GM19035 (cell line): Measurements from ENCODE around the gene NECAB2.

Source experiments
- ATAC-seq: cut with Tn5 transposase; IDR thresholded peaks from one replicate; pipeline ENCODE4 v1.9.1; 2021; ENCODE audit not compliant: unreplicated experiment

The NECAB2 gene

DNA sequence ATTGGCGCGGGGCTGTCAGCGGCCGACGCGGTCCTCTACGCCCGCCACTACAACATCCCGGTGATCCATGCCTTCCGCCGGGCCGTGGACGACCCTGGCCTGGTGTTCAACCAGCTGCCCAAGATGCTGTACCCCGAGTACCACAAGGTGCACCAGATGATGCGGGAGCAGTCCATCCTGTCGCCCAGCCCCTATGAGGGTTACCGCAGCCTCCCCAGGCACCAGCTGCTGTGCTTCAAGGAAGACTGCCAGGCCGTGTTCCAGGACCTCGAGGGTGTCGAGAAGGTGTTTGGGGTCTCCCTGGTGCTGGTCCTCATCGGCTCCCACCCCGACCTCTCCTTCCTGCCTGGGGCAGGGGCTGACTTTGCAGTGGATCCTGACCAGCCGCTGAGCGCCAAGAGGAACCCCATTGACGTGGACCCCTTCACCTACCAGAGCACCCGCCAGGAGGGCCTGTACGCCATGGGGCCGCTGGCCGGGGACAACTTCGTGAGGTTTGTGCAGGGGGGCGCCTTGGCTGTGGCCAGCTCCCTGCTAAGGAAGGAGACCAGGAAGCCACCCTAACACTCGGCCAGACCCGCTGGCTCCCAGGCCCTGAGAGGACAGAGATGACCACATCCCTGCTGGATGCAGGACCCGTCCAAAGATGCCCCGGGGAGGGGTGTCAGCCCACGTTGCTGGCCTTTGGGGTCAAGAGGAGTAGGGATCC lies 2.4 kb upstream of the NECAB2 start:
- no peak for ATAC-seq

DNA sequence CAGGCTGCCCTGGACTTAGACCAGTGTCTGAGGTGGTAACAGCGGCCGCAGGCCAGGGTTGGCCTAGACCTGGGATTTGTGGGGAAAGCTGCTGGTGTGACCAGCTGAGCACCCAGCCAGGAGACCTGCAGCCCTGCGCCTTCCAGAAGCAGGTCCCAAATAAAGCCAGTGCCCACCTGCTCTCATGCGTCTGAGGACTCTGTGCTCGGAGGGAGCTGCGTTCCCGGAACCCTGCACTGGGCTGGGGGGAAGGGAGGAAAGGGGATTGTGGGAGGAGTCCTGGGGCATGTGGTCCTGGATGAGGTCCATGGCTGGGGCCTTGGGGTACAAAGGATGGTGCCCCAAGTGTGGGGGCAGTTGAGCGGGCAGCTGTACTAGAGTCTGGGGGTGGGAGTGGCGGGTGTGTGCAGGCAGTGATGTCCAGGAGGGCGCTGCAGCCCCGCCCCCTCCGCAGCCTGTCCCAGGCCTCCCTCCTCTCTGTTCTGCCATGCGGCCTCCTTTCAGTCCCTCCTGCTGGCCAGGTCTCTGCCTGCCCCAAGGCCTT lies 1.8 kb upstream of the NECAB2 start:
- no peak for ATAC-seq

DNA sequence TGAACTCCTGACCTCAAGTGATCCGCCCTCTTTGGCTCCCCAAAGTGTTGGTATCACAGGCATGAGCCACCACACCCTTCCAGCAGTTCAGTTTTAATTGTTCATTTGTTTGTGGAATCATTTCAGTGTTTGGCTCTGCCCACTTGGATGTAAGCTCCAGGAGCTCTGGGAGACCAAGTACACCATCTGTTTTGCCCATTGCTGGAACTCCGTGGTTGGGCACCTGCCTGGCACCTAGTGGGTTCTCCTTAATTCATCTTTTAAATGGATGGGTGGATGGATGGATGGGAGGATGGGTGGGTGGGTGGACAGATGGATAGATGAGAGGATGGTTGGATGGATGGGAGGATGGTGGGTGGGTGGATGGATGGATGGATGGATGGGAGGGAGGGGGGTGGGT lies 953 bp upstream of the NECAB2 start:
- ATAC-seq, result no peak

DNA sequence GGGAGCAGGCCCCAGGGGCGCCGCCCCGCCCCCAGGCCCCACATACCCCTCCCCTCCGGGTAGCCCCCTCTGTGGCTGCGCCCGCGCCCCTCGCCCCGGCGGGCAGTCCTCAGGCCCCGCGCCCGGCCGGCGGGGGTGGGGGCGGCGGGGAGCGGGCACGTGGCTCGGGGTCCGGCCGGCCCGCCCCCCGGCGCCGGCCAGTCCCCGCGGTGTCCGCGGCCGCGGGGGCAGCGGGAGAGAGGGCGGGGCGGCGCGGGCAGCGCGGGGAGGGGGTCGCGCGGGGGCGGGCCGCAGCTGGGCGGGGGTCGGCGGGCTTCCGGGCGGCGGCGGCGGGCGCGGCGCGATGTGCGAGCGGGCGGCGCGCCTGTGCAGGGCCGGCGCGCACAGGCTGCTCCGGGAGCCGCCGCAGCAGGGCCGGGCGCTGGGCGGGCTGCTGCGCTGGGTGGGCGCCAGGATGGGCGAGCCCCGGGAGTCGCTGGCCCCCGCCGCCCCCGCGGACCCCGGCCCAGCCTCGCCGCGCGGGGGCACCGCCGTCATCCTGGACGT lies 335 bp downstream of the NECAB2 start:
- no peak for ATAC-seq

DNA sequence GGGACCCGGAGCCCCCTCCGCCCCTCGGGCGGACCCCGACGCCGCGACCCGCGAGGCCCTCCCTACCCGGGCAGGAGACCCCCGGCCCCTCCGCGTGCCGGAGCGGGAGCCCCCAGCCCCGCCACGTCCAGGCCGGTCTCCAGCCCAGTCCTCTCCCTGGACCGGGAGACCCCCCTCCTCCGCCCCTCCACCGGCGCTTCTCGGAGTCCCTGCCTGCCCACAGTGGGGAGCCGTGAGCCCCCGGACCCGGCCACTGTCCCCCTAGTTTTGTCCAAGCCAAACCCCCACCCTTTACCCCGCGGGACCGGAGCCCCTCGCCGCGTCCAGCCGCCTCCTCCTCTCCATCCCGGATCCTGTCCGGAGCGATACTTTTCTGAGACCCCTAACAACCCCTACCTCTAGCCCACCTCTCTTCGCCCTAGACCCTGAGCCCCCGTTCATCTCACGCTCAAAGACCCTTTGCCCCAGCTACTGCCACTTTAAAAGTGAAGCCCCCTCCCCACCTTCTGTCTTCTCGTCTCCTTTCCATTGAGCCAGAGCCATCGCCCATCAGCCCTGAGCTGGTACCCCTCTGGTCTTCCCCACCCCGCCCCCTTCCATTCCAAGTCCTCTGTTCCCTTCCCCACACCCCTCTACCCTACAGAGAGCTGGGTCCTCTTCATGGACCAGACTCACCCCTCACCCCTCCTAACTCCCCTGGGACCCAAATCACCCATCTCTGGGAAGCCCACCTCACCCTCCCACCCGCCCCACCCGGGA lies 1.0 kb downstream of the NECAB2 start:
- no peak for ATAC-seq

DNA sequence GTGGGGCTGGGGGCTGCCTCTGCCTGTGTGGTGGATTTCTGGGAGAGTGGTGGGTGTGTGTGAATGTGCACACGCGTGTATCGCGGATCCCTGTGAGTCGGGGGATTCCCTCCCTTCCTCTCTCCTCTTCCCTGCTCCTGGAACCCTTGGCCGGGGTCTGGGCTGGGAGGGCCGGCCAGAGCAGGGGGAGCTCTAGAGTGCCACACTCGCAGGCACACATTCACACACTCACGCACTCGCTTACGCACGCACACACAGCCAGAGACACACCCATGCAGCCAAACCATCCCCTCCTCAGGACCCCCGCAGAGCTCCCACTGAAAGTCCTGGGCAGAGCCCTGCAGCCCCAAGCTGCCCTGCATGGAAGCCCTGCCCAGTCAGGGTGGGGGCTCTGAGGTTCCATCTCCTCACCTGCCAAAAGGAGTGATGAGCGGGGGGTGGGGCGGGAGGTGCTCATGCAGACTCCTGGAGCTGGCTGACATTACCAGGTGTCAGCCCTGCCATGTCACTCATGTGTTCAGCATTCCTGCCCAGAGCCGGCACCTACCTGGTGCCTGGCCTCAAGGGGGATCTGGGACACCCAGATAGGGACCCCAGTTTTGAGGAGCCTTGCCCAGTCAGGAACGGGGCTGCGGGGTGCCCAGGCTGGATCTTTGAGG lies 1.9 kb downstream of the NECAB2 start:
- no peak for ATAC-seq

DNA sequence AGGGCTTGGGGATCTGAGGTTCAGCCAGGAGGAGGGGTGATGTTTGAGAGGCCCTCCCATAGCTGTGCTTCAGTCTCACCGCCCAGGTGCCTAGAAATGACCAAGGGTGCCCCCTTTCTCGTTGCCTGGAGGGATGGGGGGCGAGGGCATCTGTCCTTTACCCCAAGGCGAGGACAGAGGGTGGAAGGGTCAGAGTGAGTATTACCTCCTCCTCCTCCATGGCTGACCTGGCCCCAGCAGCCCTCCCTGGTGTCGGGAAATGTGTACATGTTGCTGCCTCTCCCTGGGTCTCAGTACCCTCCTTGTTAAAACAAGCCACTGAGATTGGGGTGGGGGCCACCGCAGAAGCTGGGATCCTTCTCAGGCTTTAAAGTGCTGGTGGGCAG lies 2.4 kb downstream of the NECAB2 start:
- ATAC-seq, result no peak

DNA sequence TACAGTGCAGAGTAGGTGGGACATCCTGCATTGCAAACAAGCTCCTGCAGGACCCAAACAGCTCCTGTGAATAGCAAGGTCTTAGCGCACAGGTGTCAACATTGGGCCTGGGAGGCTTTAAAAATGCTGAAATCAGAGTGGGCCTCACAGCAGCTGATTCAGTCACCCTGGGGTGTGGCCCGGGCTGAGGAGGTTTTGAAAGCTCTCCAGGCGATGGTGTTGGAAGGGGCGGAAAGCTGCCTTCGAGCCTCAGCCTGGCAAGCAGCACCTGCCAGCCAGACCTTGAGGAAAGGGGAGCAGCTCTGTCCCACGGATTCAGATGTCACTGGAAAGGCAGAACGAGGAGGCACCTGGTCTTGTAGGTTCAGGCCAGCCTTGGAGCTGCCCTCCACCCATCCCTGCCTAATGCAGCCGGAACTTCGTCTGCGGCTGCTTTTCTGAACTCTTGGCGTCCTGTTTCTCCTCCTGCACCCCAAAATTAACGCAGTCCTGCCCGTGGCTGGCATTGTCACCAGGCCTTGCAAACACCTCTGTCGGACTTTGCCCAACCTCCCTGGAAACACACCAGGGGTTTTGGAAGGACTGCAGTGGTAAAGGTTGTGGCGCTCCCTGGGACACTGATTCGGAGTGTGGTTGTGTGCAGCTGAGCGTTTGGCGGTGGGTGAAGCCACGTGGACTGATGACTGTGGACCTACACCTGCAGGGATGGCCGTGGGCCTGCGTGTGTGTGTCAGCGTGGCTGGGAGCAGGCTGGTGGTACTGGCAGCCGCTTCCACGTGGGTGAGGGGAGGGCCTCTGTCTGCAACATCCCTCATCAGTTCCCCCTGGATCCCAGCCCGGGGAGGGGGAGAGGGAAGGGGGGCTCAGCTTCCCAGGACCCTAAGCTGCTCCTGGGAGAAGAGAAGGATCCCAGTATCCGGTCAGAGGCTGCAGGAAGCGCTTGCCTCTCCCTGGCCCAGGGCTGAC lies 3.4 kb downstream of the NECAB2 start:
- no peak for ATAC-seq

DNA sequence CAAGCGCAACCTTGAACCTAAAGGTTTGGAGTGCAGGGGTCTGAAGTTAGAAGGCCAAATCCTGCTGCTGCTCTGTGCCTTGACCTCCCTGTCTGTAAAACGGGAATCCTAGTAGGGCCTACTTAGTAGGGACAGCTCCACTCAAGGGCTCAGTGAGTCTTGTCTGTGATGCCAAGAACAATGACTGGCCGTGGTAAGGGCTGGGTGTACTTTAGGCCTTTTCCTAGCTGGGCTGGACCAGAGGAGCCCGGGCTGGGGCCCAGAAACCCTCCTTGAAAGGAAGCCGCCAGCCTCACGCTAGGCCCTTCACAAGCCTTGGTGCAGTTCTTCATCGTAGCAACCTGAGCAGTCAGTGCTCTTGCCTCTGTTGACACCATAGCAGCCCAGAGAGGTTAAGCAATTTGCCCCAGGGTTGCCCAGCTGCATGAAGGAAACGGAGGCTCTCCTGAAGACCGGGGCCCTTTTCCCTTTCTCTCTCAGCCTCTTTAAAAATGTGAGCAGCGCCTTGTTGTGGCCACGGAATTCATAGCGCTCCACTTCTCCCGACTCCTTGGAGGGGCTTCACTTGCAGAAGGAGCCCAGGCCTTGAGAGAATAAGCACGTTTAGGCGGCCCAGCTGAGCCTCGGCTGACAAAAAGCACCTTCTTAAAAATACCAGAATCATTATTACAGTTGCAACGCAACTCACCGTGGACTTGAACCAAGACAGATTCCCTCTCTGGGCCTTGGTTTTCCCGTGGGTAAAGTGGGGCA lies 4.4 kb downstream of the NECAB2 start:
- no peak for ATAC-seq

DNA sequence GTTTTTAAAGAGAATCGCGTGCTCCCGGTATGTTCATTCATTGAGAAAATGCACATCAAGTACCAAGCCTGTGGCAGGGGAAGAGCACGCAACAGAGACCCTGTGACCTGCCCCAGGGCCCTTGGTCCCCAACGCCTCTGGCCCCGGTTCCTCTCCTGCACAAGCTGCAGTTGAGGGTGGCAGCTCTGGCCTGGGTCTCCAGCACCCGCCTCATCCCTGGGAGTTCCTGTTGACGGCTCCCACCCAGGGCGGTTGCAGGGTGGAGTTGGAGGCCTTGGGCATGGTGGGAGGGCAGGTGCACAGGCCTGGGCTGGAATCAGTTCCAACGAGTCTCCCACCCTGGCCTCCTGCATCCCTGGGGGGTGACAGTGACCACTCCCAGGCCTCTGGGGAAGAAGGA lies 5.0 kb downstream of the NECAB2 start:
- ATAC-seq, result no peak

DNA sequence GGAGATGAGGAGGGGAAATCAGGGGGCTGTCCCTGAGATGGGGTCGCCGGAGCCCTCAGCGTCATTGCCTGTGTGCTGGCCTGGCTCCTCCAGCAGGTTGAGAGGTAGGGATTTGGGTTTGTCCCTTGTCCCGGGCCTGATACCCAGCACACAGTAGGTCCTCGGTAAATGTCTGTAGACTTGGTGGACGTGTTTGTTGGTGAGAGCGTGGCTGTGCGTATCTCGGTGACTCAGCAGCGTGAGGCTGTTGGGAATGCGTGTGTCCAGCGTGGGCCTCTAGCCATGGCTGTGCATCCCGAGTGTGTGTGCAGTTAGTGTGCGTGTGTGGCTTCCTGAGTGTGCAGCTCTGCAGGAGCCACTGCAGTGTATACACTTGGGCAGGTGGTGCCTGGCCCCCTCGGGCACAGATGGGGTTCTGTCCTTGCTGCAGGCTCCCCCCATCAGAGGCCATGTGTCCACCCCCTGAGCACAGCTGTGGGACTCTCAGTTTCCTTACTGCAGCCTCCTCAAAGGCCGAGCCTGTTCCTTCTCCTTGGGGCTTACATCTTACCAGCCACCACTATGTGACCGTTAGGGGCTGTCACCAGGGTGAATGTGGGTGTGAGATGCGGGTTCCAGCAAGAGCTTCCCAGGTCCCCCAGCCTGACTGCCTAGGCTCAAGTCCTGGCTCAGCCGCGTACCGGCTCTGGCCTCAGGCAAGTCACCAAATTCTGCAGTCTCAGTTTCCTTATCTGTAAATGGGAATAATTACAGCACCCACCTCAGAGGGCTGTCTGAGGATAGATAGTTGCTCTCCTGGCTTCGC lies 5.7 kb downstream of the NECAB2 start:
- ATAC-seq, result no peak

DNA sequence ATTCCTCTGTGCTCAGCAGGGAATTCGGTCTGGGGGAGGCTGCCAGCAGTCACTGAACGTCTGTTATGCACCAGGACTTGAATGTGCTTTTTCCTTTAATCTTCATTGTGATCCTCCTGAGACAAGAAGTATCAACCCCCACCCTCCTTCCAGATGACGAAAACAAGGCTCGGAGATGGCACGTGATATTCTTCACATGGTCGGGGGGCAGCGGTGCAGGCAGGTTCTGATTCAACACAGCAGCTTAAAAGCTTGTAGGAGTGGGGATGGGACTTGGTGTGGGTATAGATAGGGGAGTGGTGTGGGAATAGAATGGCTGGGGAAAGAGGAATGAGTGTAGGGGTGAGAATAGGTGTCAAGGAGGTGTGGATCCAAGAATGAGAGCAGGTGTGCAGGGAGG lies 6.4 kb downstream of the NECAB2 start:
- ATAC-seq, result no peak

DNA sequence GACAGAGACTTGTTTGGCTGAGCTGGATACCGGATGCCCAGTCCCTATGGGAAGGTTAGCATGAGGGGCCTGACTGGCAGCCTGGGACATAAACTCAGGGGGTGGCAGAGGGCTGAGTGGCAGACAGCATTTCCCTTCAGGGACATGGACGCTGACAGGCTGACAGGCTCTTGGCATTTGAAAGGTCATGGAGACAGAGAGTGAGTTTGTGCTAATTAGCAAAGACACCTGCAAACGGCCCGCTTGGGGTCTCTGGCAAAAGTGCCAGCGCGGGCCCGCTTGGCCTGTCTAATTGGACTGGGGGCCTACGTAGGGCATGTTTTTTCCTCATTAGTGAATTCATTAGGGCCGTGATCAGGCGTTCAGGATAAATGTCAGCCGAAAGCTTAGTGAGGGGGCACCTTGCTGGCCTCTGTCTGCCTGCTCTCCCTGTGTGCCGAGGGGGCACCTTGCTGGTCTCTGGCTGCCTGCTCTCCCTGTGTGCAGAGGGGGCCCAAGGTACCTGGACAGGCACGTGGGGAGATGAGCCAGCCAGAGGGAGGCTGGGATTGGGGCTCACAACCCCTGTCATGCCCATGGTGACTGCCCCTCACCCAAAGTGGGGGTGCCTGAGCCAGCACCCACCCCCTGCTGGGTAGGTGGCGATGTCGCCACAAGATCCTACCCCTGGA lies 7.7 kb downstream of the NECAB2 start:
- ATAC-seq, result no peak

DNA sequence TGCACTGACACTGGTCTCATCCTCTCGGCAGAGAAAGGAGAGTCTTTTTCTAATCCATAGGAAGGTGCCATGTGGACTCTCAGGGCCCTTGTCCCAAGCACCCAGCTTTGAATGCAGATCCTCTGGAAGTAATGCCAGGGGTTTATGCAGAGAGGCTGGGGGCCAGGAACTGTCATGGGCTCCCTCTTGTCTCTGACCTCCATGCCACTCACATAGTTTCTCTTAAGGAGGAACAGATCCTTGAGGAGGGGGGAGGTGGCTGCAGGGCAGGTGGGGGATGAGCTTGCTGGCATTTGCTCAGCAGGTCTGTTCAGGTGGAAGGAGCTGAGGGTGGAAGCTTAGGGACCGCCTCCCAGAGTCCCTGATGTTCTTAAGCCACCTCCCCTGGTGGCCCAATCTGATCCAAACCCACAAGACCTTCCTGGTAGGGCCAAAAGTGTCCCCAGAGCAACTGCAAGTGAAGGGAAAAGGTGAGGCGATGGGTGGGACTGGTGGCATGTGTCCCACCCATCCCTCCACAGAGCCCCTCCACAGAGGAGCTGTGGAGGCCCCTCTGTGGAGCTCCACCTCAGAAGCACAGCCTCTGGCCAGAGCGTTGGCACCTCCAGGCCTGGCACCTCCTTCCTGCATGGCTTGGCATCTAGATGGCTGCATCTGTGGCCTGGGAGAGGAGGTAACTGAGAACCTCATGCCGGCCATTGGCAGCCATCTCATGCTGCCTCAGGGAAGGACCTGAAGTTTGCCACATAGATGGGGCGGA lies 9.2 kb downstream of the NECAB2 start:
- ATAC-seq, result no peak

DNA sequence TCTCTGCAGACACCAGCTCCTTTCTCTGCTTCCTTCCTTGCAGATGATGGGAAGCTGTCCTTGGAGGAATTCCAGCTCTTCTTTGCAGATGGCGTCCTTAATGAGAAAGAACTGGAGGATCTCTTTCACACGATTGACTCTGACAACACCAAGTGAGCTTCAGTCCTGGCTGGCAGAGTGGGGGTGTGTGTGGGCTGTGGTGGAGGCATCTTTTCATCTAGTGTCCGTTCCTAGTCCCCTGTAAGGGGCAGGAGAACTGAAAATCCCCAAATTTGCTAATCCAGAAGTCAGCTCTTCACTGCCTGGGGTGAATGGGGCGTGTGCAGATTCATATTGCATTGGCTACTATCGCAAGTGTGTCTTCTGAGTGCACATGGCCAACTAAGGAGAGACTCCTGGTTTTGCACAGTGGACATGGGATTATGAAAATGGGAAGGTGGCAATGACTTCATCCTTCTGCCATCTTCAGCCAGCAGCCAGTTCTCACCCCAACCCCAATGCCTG lies 10.4 kb downstream of the NECAB2 start:
- no peak for ATAC-seq

DNA sequence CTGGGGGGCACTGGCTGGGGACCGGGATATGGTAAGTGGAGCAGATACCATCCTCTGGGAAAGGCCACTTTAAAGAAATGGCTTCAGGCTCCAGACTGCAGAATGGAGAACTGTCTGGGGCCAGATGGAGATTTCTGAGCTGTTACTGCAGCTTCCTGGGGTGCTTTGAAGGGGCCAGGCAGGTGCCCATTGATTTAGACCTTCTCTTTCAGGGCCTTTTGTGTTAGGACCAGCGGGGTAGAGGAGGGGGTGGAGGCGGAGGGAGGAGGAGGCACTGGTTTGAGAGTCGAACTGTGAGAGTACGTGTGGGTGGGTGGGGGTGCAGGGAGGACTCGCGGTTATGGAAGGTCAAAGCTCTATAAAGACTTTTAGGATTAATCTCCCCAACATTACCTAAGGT lies 11.4 kb downstream of the NECAB2 start:
- ATAC-seq, result no peak

DNA sequence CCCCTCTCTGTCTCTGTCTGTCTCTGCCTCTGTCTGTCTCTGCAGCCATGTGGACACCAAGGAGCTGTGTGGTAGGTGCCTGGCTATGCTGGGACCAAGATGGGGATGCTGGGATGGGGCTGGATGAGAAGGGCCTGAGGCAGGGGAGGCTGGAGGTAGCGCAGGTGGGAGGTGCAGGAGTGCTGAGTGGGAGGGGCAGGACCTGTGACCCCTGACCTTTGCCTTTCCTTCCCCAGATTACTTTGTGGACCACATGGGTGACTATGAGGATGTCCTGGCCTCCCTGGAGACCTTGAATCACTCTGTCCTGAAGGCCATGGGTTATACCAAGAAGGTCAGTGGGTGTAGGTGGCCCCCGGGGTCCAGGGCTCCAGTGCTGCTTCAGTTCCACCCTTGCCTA lies 12.8 kb downstream of the NECAB2 start:
- no peak for ATAC-seq

DNA sequence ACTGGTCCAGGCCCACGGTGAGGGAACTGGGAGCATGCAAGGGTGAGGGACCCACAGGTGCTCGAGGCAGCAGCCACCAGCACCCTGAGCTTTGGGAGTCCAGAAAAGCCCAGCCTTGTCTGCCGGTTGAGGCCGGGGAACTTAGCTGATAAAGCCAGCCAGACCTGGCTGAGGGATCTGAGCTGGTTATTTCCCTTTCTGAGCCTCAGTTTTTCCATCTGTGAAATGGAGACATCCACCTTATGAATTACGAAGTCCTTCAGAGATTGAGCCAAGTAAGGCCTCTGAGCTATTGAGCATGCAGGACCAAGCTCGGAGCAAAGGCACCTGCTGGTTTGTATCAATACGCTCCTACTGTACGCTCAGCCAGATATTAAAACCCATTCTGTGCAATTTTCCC lies 13.8 kb downstream of the NECAB2 start:
- no peak for ATAC-seq
